Panc1 (cell line): ENCODE measurements around the gene SYTL1. TPM values are rescaled to one million over a fixed set of nuclear protein-coding genes. Genes with fewer than 3 reads are reported as not detected.

Experiments
- ATAC-seq: fragments of 200-7000 bp; cut with Tn5 transposase; 2 replicates; pipeline ENCODE4 v1.9.1; 2020; ENCODE audit warnings: mild to moderate bottlenecking, moderate library complexity
- BruUV-seq: library from RNA; stranded (reverse); fragments of 400-500 nt; replicated peaks from 2 replicates; lab custom pipeline; 2021; lab: Mats Ljungman, UMichigan
- CTCF ChIA-PET: fragments of 300-600 bp; sonication (Branson Sonifier 250); formaldehyde crosslinking; loops from one replicate; lab custom pipeline; 2022; ENCODE audit warnings: antibody characterized with exemption; lab: Charles Lee
- POLR2A ChIA-PET: fragments of 300-600 bp; sonication (Branson Sonifier 250); formaldehyde crosslinking; loops from one replicate; lab custom pipeline; 2022; ENCODE audit warnings: antibody characterized with exemption; lab: Charles Lee
- DNase-seq: peaks from one replicate; pipeline ENCODE4 v3.0.0-alpha.2; 2010; ENCODE audit warnings: low read depth, low spot score
- H3K27ac ChIP-seq: 2 replicates; pipeline ENCODE4 v1.5.1; 2011; ENCODE audit warnings: mild to moderate bottlenecking, low read length, inconsistent platforms
- H3K27me3 ChIP-seq: fragments of 200-500 bp; sonication (Bioruptor generic); 2 replicates; pipeline ENCODE4 v1.6.0; 2014; ENCODE audit warnings: low read length, inconsistent platforms; ENCODE audit not compliant: control insufficient read depth, insufficient read depth
- H3K36me3 ChIP-seq: fragments of 200-500 bp; sonication (Bioruptor generic); 2 replicates; pipeline ENCODE4 v1.5.1; 2014; ENCODE audit warnings: inconsistent platforms, mild to moderate bottlenecking, low read length, moderate library complexity; ENCODE audit not compliant: control insufficient read depth, insufficient read depth
- H3K4me1 ChIP-seq: 2 replicates; pipeline ENCODE4 v1.5.1; 2011; ENCODE audit warnings: inconsistent platforms, mild to moderate bottlenecking, low read length, moderate library complexity; ENCODE audit not compliant: control insufficient read depth, insufficient read depth
- H3K4me3 ChIP-seq, 2 experiments: 2 replicates each; pipeline ENCODE4 v1.5.1; 2011 to 2012; ENCODE audit warnings: low read depth in 2 of 2, low read length in 2 of 2, mild to moderate bottlenecking in 2 of 2, inconsistent platforms in 1 of 2, moderate library complexity in 1 of 2
- H3K9me3 ChIP-seq: fragments of 200-500 bp; sonication (Bioruptor generic); 2 replicates; pipeline ENCODE4 v1.5.1; 2014; ENCODE audit warnings: low read depth, mild to moderate bottlenecking, inconsistent platforms, low read length, moderate library complexity; ENCODE audit not compliant: control insufficient read depth, insufficient read depth
- CTCF ChIP-seq: fragments of 450-650 bp; IDR thresholded peaks from 2 replicates; pipeline ENCODE4 v1.5.1; 2017; ENCODE audit warnings: mild to moderate bottlenecking
- POLR2AphosphoS5 ChIP-seq: IDR thresholded peaks from 2 replicates; pipeline ENCODE4 v1.6.1; 2012; ENCODE audit warnings: mild to moderate bottlenecking, low read depth, low read length, moderate library complexity
- REST ChIP-seq, 2 experiments: IDR thresholded peaks; 2 replicates each; pipeline ENCODE4 v1.6.1; 2011 to 2012; ENCODE audit warnings: low read depth in 2 of 2, control low read depth in 1 of 2, low read length in 1 of 2, mild to moderate bottlenecking in 1 of 2, moderate library complexity in 1 of 2; ENCODE audit not compliant: insufficient read depth in 1 of 2
- SIN3A ChIP-seq: IDR thresholded peaks from 2 replicates; pipeline ENCODE4 v1.6.1; 2012; ENCODE audit warnings: low read depth, mild to moderate bottlenecking, low read length, moderate library complexity, borderline replicate concordance; ENCODE audit not compliant: insufficient read depth
- TCF7L2 ChIP-seq: IDR thresholded peaks from 2 replicates; pipeline ENCODE4 v1.6.1; 2011; ENCODE audit warnings: mild to moderate bottlenecking, low read depth, low read length, inconsistent platforms
- in situ Hi-C: cut with HindIII; loops from 2 replicates; pipeline ENCODE4 v1.10.0; 2016; ENCODE audit warnings: low sequenced_read_pairs, low pct_unique_long_range_greater_than_20kb
- intact Hi-C: fragments of 100-400 bp; cut with micrococcal nuclease; formaldehyde crosslinking; loops from one replicate; pipeline ENCODE4 v1.10.0; 2022; ENCODE audit not compliant: unreplicated experiment
- total RNA-seq: library from RNA; stranded (reverse); gene quantifications from one replicate; pipeline ENCODE4 v1.2.1, GENCODE V29; 2021; ENCODE audit not compliant: unreplicated experiment

SYTL1 gene
- total RNA-seq, 1 experiment from 2014 or later: 2.4 TPM

GRCh38 chr1:27380224-27380623 is 38.4 kb downstream of the SYTL1 start:
- ATAC-seq (no peak), DNase-seq (no peak)
- BruUV-seq: no TSS peak
- ChIA-PET POLR2A (no interaction called here), CTCF (no interaction called here)
- no peaks in the 10 kb centered on the region for H3K36me3 ChIP-seq
- no peaks in the 10 kb centered on the region for H3K27me3 ChIP-seq
- H3K27ac ChIP-seq: no peak overlapping the region
- intact Hi-C loops (no loop called here), in situ Hi-C loops (no loop called here)
- no peak for TF ChIP-seq POLR2AphosphoS5
- TF ChIP-seq TCF7L2: no peak
- no peak for TF ChIP-seq SIN3A
- TF ChIP-seq CTCF: no peak
- no peak for TF ChIP-seq REST (IDR thresholded peaks at IDR 0.05; ENCODE audit: insufficient read depth in 1 of 2, low read depth in 2 of 2, low read length in 1 of 2)
- H3K9me3 ChIP-seq: no peaks in the 10 kb centered on the region
- H3K4me1 ChIP-seq: no peaks in the 10 kb centered on the region
- H3K4me3 ChIP-seq: no peak overlapping the region

DNA sequence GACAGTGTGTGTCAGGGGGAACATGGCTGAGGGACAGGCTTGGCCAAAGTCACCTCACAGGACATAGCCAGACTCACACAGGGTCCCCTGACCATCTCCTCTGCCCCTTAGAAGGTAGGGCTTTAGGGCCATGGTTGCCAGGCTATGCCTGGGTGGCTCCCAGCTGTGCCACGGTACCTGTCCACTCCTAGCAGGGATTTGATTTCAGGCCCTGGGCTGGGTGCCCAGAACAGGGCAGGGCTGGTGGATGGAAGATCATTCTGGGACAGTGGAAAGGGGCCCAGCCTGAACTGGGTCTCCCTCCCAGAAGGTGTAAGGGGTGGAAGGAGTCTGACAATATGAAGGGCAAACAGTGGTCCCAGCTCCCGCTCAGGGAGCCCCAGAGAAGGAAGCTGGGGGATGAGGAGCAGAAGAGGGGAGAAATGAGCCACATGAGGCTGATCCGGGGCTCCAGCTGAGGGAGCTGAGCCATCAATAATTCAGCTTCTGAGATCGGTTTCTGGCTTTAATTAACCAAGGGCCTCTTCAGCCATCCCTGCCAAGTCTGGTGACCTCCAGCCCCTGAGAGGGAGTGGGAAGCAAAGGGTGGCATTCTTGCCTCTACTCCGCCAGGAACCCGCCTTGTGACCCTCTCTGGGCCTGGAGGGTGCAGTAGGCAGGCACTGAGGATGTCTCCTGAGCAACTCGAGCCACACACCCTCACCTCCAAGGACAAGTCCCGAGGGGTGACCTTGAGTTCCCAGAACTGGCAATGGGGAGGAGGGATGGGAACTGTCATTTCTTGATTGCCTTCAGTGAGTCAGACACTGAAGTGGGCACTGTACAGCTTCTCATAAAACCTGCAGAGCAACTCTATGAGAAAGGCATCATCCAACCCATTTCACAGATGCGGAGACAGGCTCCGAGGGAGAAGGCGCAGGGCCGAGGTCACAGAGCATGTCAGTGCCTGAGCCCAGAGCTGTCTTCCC is 39.2 kb downstream of the SYTL1 start:
- TF ChIP-seq CTCF (no peak), TCF7L2 (no peak), REST (IDR thresholded peaks at IDR 0.05; ENCODE audit: insufficient read depth in 1 of 2, low read depth in 2 of 2, low read length in 1 of 2) (no peak), SIN3A (no peak), POLR2AphosphoS5 (no peak)
- no peaks in the 10 kb centered on the region for H3K4me1 ChIP-seq
- H3K4me3 ChIP-seq: no peak overlapping the region
- no peaks in the 10 kb centered on the region for H3K36me3 ChIP-seq
- H3K27me3 ChIP-seq: no peaks in the 10 kb centered on the region
- POLR2A ChIA-PET: no interaction called here
- no TSS peak for BruUV-seq
- no peak overlapping the region for H3K27ac ChIP-seq
- DNase-seq (no peak), ATAC-seq (no peak)
- H3K9me3 ChIP-seq: no peaks in the 10 kb centered on the region
- CTCF ChIA-PET: interaction anchor here (0.6 kb wide), 2 partner anchors 11 to 55 kb away, joined by 5 to 13 read pairs; partner anchors contain the start of gene GPR3
- intact Hi-C loops (no loop called here), in situ Hi-C loops (no loop called here)
